HCT116 (cell line): ENCODE data around the gene FBXO8. TPM values are rescaled to one million over a fixed set of nuclear protein-coding genes. Genes with fewer than 3 reads are reported as not detected.

ENCODE experiments used
- ATAC-seq: fragments of 200-7000 bp; cut with Tn5 transposase; 2 replicates; pipeline ENCODE4 v1.9.1; 2020; ENCODE audit warnings: mild to moderate bottlenecking, moderate library complexity
- BruUV-seq: library from RNA; stranded (reverse); fragments of 400-500 nt; replicated peaks from 2 replicates; lab custom pipeline; 2021; lab: Mats Ljungman, UMichigan
- CTCF ChIA-PET: fragments of 300-600 bp; sonication (Branson Sonifier 250); formaldehyde crosslinking; loops from one replicate; lab custom pipeline; 2021; ENCODE audit warnings: antibody characterized with exemption; lab: Charles Lee
- POLR2A ChIA-PET: fragments of 300-600, 350-600 bp; sonication (Branson Sonifier 250); formaldehyde crosslinking; loops from one replicate; lab custom pipeline; 2021; ENCODE audit warnings: antibody characterized with exemption; lab: Charles Lee
- RAD21 ChIA-PET, 2 experiments: fragments of 300-600 bp; sonication (Branson Sonifier 250); formaldehyde crosslinking; loops; one replicate each; lab custom pipeline; 2023; ENCODE audit warnings: low total read pairs in 2 of 2; ENCODE audit not compliant: uncharacterized antibody in 2 of 2, unreplicated experiment in 2 of 2, low non-redundant PET in 1 of 2; lab: Charles Lee
- DNase-seq: peaks from one replicate; pipeline ENCODE4 v3.0.0-alpha.2; 2010; ENCODE audit warnings: low read depth, low spot score
- H2AFZ ChIP-seq: fragments of 200-600 bp; shearing (Covaris generic), sonication (generic); 2 replicates; pipeline ENCODE4 v1.6.1; 2017; ENCODE audit warnings: low read depth, mixed run types, mixed read lengths, antibody characterized with exemption, low read length; ENCODE audit not compliant: poor library complexity, severe bottlenecking
- H3K27ac ChIP-seq: 2 replicates; pipeline ENCODE4 v1.5.1; 2012; ENCODE audit warnings: low read depth, low read length
- H3K27me3 ChIP-seq: fragments of 200-600 bp; sonication (generic); 2 replicates; pipeline ENCODE4 v1.6.1; 2016; ENCODE audit warnings: mixed run types, low read length, mixed read lengths; ENCODE audit not compliant: insufficient read depth
- H3K36me3 ChIP-seq, 2 experiments: fragments of 200-500 bp in 1 of 2; fragments of 200-600 bp in 1 of 2; sonication (Bioruptor generic) in 1 of 2; sonication (generic) in 1 of 2; 2 replicates each; pipeline versions ENCODE4 v1.5.1 to v1.6.1; 2014 to 2016; ENCODE audit warnings: low read length in 2 of 2, inconsistent platforms in 1 of 2, mixed read lengths in 1 of 2, mixed run types in 1 of 2; ENCODE audit not compliant: insufficient read depth in 2 of 2, control insufficient read depth in 1 of 2
- H3K4me1 ChIP-seq, 2 experiments: fragments of 200-600 bp in 1 of 2; sonication (generic) in 1 of 2; 2 replicates each; pipeline versions ENCODE4 v1.5.1 to v1.6.1; 2012 to 2017; ENCODE audit warnings: low read length in 2 of 2, inconsistent platforms in 1 of 2, mild to moderate bottlenecking in 1 of 2, mixed read lengths in 1 of 2, mixed run types in 1 of 2, moderate library complexity in 1 of 2; ENCODE audit not compliant: insufficient read depth in 2 of 2, control insufficient read depth in 1 of 2
- H3K4me2 ChIP-seq: fragments of 200-600 bp; sonication (generic); 2 replicates; pipeline ENCODE4 v1.6.1; 2017; ENCODE audit warnings: mixed run types, low read length, mixed read lengths
- H3K4me3 ChIP-seq, 2 experiments: fragments of 200-600 bp in 1 of 2; sonication (generic) in 1 of 2; replicated peaks in 1 of 2; 2 replicates each; pipeline ENCODE4 v1.5.1; 2011 to 2016; ENCODE audit warnings: low read length in 2 of 2, control low read depth in 1 of 2, low read depth in 1 of 2, mild to moderate bottlenecking in 1 of 2, mixed read lengths in 1 of 2, mixed run types in 1 of 2
- H3K79me2 ChIP-seq: fragments of 200-600 bp; sonication (generic); 2 replicates; pipeline ENCODE4 v1.6.1; 2017; ENCODE audit warnings: mild to moderate bottlenecking, mixed run types, low read length, moderate library complexity, mixed read lengths; ENCODE audit not compliant: insufficient read depth
- H3K9ac ChIP-seq: fragments of 200-600 bp; sonication (generic); 2 replicates; pipeline ENCODE4 v1.6.1; 2016; ENCODE audit warnings: low read length, mixed read lengths
- H3K9me2 ChIP-seq: fragments of 200-600 bp; sonication (generic), shearing (Covaris generic); 2 replicates; pipeline ENCODE4 v1.6.1; 2017; ENCODE audit warnings: mixed run types, mild to moderate bottlenecking, moderate library complexity; ENCODE audit not compliant: insufficient read depth
- H3K9me3 ChIP-seq, 2 experiments: fragments of 200-500 bp in 1 of 2; fragments of 200-600 bp in 1 of 2; sonication (Bioruptor generic) in 1 of 2; sonication (generic) in 1 of 2; 2 replicates each; pipeline ENCODE4 v1.6.1; 2014 to 2017; ENCODE audit warnings: low read length in 2 of 2, mixed read lengths in 2 of 2, inconsistent platforms in 1 of 2, low read depth in 1 of 2, mild to moderate bottlenecking in 1 of 2, mixed run types in 1 of 2, moderate library complexity in 1 of 2; ENCODE audit not compliant: control insufficient read depth in 1 of 2, insufficient read depth in 1 of 2
- H4K20me1 ChIP-seq: fragments of 200-600 bp; sonication (generic), shearing (Covaris generic); 2 replicates; pipeline ENCODE4 v1.6.1; 2017; ENCODE audit warnings: mixed run types, mild to moderate bottlenecking, moderate library complexity; ENCODE audit not compliant: insufficient read depth
- CEBPB ChIP-seq: IDR thresholded peaks from 2 replicates; pipeline ENCODE4 v1.6.1; 2012; ENCODE audit warnings: low read depth
- EGR1 ChIP-seq: IDR thresholded peaks from 2 replicates; pipeline ENCODE4 v1.6.1; 2012; ENCODE audit warnings: low read depth
- ELF1 ChIP-seq: IDR thresholded peaks from 2 replicates; pipeline ENCODE4 v1.6.1; 2012; ENCODE audit warnings: low read depth, borderline replicate concordance
- EZH2 ChIP-seq: fragments of 200-600 bp; sonication (generic); IDR thresholded peaks from 2 replicates; pipeline ENCODE4 v1.6.1; 2017; ENCODE audit warnings: antibody characterized with exemption, mixed run types
- EZH2phosphoT487 ChIP-seq: fragments of 200-600 bp; IDR thresholded peaks from 2 replicates; pipeline ENCODE4 v1.6.1; 2018; ENCODE audit warnings: antibody characterized with exemption, borderline replicate concordance
- FOSL1 ChIP-seq: IDR thresholded peaks from 2 replicates; pipeline ENCODE4 v1.6.1; 2012; ENCODE audit warnings: low read depth
- JUND ChIP-seq: IDR thresholded peaks from 2 replicates; pipeline ENCODE4 v1.6.1; 2012
- POLR2A ChIP-seq: IDR thresholded peaks from 2 replicates; pipeline ENCODE4 v1.7.0; 2011; ENCODE audit warnings: borderline replicate concordance; ENCODE audit not compliant: insufficient read depth, insufficient read length; ENCODE audit errors: extremely low read depth
- POLR2AphosphoS5 ChIP-seq: IDR thresholded peaks from 2 replicates; pipeline ENCODE4 v1.6.1; 2011; ENCODE audit warnings: mild to moderate bottlenecking, low read depth, low read length, moderate library complexity
- RAD21 ChIP-seq: IDR thresholded peaks from 2 replicates; pipeline ENCODE4 v1.6.1; 2012; ENCODE audit warnings: low read depth, mild to moderate bottlenecking
- SIN3A ChIP-seq: IDR thresholded peaks from 2 replicates; pipeline ENCODE4 v1.6.1; 2012; ENCODE audit warnings: low read depth
- SP1 ChIP-seq: IDR thresholded peaks from 2 replicates; pipeline ENCODE4 v1.6.1; 2012; ENCODE audit warnings: low read depth
- SRF ChIP-seq: IDR thresholded peaks from 2 replicates; pipeline ENCODE4 v1.6.1; 2012; ENCODE audit warnings: low read depth
- ZFX ChIP-seq: fragments of 450-650 bp; IDR thresholded peaks from 2 replicates; pipeline ENCODE4 v1.6.1; 2017
- ZNF274 ChIP-seq: fragments of 200-500 bp; sonication (Bioruptor generic); IDR thresholded peaks from 2 replicates; pipeline ENCODE4 v1.6.1; 2014; ENCODE audit warnings: mild to moderate bottlenecking, low read depth, low read length, inconsistent platforms
- intact Hi-C: fragments of 100-400 bp; cut with micrococcal nuclease; formaldehyde crosslinking; loops from 2 replicates; pipeline ENCODE4 v1.10.0; 2022
- total RNA-seq: library from RNA; stranded (reverse); gene quantifications from one replicate; pipeline ENCODE4 v1.2.1, GENCODE V29; 2021; ENCODE audit not compliant: unreplicated experiment
- TF ChIP-seq, protein P1 (sequence below): IDR thresholded peaks from 2 replicates; pipeline ENCODE4 v1.6.1; 2012; ENCODE audit warnings: low read depth
- TF ChIP-seq, protein P2 (sequence below): IDR thresholded peaks from 2 replicates; pipeline ENCODE4 v1.6.1; 2012
- TF ChIP-seq, protein P3 (sequence below), 3 experiments: fragments of 200-600 bp in 1 of 3; sonication (generic) in 1 of 3; IDR thresholded peaks in 2 of 3; conservative IDR thresholded peaks in 1 of 3; 2 replicates each; pipeline ENCODE4 v1.5.1; 2012 to 2017; ENCODE audit warnings: low read depth in 2 of 3, low read length in 2 of 3, antibody characterized with exemption in 1 of 3, borderline replicate concordance in 1 of 3, control low read depth in 1 of 3, mild to moderate bottlenecking in 1 of 3, mixed read lengths in 1 of 3, mixed run types in 1 of 3, moderate library complexity in 1 of 3; ENCODE audit not compliant: insufficient read depth in 1 of 3

FBXO8 gene
- total RNA-seq, 1 experiment from 2014 or later, result 13.0 TPM

DNA sequence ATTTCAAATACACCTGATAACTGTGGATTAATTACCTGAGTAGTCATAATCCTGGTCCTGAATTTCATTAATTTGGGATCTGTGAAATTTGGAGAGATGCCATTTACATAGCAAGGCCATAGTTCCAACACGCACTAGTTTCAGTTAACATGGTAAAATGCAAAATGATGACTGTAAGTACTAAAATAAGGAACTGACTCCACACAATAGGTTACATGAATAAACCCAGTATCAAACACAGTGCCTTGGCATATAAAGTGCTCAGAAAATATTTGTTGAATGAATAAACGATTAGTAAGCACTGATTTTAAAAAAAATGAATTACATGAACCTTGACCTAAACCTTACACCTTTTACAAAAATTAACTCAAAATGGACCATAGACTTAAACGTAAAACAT, 9.0 kb downstream of the FBXO8 start (continued):
- TF ChIP-seq, protein P1, sequence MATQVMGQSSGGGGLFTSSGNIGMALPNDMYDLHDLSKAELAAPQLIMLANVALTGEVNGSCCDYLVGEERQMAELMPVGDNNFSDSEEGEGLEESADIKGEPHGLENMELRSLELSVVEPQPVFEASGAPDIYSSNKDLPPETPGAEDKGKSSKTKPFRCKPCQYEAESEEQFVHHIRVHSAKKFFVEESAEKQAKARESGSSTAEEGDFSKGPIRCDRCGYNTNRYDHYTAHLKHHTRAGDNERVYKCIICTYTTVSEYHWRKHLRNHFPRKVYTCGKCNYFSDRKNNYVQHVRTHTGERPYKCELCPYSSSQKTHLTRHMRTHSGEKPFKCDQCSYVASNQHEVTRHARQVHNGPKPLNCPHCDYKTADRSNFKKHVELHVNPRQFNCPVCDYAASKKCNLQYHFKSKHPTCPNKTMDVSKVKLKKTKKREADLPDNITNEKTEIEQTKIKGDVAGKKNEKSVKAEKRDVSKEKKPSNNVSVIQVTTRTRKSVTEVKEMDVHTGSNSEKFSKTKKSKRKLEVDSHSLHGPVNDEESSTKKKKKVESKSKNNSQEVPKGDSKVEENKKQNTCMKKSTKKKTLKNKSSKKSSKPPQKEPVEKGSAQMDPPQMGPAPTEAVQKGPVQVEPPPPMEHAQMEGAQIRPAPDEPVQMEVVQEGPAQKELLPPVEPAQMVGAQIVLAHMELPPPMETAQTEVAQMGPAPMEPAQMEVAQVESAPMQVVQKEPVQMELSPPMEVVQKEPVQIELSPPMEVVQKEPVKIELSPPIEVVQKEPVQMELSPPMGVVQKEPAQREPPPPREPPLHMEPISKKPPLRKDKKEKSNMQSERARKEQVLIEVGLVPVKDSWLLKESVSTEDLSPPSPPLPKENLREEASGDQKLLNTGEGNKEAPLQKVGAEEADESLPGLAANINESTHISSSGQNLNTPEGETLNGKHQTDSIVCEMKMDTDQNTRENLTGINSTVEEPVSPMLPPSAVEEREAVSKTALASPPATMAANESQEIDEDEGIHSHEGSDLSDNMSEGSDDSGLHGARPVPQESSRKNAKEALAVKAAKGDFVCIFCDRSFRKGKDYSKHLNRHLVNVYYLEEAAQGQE, result no peak

DNA sequence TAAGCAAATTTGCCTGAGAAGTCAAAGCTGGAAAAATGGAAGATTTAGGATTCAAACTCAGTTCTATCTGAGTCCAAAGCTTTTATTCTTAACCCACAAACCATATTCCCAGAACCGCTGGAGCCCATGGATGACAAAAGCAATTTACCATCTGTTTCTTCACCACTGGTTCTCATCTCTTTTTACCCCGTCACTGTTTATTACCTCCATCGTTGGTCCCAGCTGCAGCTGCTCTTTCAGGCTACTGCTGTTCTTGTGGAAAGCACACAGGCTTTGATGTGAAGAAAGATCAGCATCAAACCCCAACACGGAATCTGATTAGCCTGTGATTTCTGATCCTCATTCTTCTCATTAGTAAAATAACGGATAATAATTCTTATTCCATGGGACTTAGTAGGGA, 9.5 kb downstream of the FBXO8 start:
- H3K79me2 ChIP-seq, result peaks cover 4% of the 10 kb centered on the region; the same call in 1 of the 2 replicates
- no peaks in the 10 kb centered on the region for H3K27me3 ChIP-seq
- POLR2A ChIA-PET, result no interaction called here
- H3K9me3 ChIP-seq, result no peaks in the 10 kb centered on the region
- no TSS peak for BruUV-seq
- DNase-seq, result no peak
- RAD21 ChIA-PET, result no interaction called here
- H3K4me1 ChIP-seq, result no peaks in the 10 kb centered on the region
- H3K9ac ChIP-seq, result no peak overlapping the region
- TF ChIP-seq ELF1, result no peak
- no peak for TF ChIP-seq EZH2
- TF ChIP-seq ZFX, result no peak
- TF ChIP-seq RAD21, result no peak
- TF ChIP-seq POLR2A, result no peak
- TF ChIP-seq, protein P1, result no peak
- TF ChIP-seq CEBPB, result no peak
- TF ChIP-seq EZH2phosphoT487, result no peak
- no peak for TF ChIP-seq SP1
- TF ChIP-seq POLR2AphosphoS5, result no peak
- no peak for TF ChIP-seq JUND
- no peak for TF ChIP-seq EGR1
- TF ChIP-seq ZNF274, result no peak
- TF ChIP-seq, protein P2, sequence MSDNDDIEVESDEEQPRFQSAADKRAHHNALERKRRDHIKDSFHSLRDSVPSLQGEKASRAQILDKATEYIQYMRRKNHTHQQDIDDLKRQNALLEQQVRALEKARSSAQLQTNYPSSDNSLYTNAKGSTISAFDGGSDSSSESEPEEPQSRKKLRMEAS, result no peak
- no peak for TF ChIP-seq SRF
- no peak for TF ChIP-seq SIN3A
- TF ChIP-seq, protein P3, sequence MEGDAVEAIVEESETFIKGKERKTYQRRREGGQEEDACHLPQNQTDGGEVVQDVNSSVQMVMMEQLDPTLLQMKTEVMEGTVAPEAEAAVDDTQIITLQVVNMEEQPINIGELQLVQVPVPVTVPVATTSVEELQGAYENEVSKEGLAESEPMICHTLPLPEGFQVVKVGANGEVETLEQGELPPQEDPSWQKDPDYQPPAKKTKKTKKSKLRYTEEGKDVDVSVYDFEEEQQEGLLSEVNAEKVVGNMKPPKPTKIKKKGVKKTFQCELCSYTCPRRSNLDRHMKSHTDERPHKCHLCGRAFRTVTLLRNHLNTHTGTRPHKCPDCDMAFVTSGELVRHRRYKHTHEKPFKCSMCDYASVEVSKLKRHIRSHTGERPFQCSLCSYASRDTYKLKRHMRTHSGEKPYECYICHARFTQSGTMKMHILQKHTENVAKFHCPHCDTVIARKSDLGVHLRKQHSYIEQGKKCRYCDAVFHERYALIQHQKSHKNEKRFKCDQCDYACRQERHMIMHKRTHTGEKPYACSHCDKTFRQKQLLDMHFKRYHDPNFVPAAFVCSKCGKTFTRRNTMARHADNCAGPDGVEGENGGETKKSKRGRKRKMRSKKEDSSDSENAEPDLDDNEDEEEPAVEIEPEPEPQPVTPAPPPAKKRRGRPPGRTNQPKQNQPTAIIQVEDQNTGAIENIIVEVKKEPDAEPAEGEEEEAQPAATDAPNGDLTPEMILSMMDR (IDR thresholded peaks at IDR 0.05 in 2 of 3, conservative IDR thresholded peaks at IDR 0.05 in 1 of 3; ENCODE audit: borderline replicate concordance in 1 of 3, insufficient read depth in 1 of 3, low read depth in 2 of 3, low read length in 2 of 3), result no peak
- TF ChIP-seq FOSL1, result no peak
- intact Hi-C loops, result no loop called here
- no peaks in the 10 kb centered on the region for H3K36me3 ChIP-seq
- H3K27ac ChIP-seq, result no peak overlapping the region
- no peak overlapping the region for H3K4me2 ChIP-seq
- no peaks in the 10 kb centered on the region for H4K20me1 ChIP-seq
- no peak overlapping the region for H2AFZ ChIP-seq
- CTCF ChIA-PET, result no interaction called here
- no peak for ATAC-seq
- H3K4me3 ChIP-seq, result no peak overlapping the region
- no peaks in the 10 kb centered on the region for H3K9me2 ChIP-seq
